ENCODE measurements around the gene ATF2. TPM values are rescaled to one million over a fixed set of nuclear protein-coding genes. Genes with fewer than 3 reads are reported as not detected.

Gene ATF2
- total and polyA plus RNA-seq, 2 of the 8 experiments (the other 6 are each of a cell fraction or from before 2014, with no cell fraction given): 31.2 to 46.5 TPM

- Histone ChIP-seq H3K79me2 (ENCODE audit: control insufficient read depth in 1 of 2, insufficient read depth in 2 of 2, low read length in 2 of 2) (no peaks in the 10 kb centered on the region), H3K27ac (ENCODE audit: low read depth, low read length) (no peak overlapping the region), H3K4me1 (replicated peaks in 1 of 4; ENCODE audit: control insufficient read depth in 3 of 4, insufficient read depth in 4 of 4, low read length in 3 of 4) (no peaks in the 10 kb centered on the region), H3K27me3 (replicated peaks in 1 of 4; ENCODE audit: control insufficient read depth in 3 of 4, extremely low read depth in 1 of 4, insufficient read depth in 3 of 4, low read length in 3 of 4) (no peaks in the 10 kb centered on the region; a peak in 1 of 7 replicates), H2BK12ac (ENCODE audit: low read depth, low read length) (no peak overlapping the region), H2BK20ac (ENCODE audit: low read length) (no peak overlapping the region), H3K23ac (ENCODE audit: insufficient read length) (no peak overlapping the region), H4K20me1 (replicated peaks in 1 of 2; ENCODE audit: control insufficient read depth in 1 of 2, insufficient read depth in 2 of 2, low read length in 2 of 2) (no peaks in the 10 kb centered on the region), H4K8ac (ENCODE audit: extremely low read depth, insufficient read depth, low read length) (no peak overlapping the region), H3K9me3 (ENCODE audit: insufficient read depth in 2 of 2, low read depth in 1 of 2, low read length in 1 of 2) (no peaks in the 10 kb centered on the region), H4K91ac (replicated peaks; ENCODE audit: insufficient read length, low read length) (no peak overlapping the region), H3K36me3 (ENCODE audit: control insufficient read depth in 2 of 4, insufficient read depth in 4 of 4, low read length in 3 of 4) (no peaks in the 10 kb centered on the region), H3K56ac (replicated peaks; ENCODE audit: insufficient read length, low read depth, low read length) (no peak overlapping the region), H3K9ac (replicated peaks in 1 of 4; ENCODE audit: extremely low read depth in 1 of 4, low read depth in 3 of 4, low read length in 3 of 4) (no peak overlapping the region), H3K23me2 (ENCODE audit: low read depth, low read length) (no peaks in the 10 kb centered on the region; the same call in 1 of the 2 replicates), H3K4me3 (ENCODE audit: extremely low read depth in 1 of 4, insufficient read depth in 2 of 4, low read depth in 3 of 4, low read length in 4 of 4) (no peak overlapping the region), H4K5ac (ENCODE audit: insufficient read length, low read depth, low read length) (no peak overlapping the region), H3K4ac (replicated peaks; ENCODE audit: insufficient read length, low read depth, low read length) (no peak overlapping the region), H2BK5ac (ENCODE audit: low read depth, low read length) (no peak overlapping the region), H2AFZ (ENCODE audit: low read length) (no peak overlapping the region), H3K14ac (ENCODE audit: insufficient read length) (no peak overlapping the region), H2BK120ac (replicated peaks; ENCODE audit: low read depth, low read length) (no peak overlapping the region), H2AK5ac (ENCODE audit: low read depth, low read length) (no peak overlapping the region), H3K18ac (ENCODE audit: extremely low read depth, low read length) (no peak overlapping the region), H2BK15ac (ENCODE audit: low read length) (no peak overlapping the region), H3K79me1 (ENCODE audit: low read depth, low read length) (no peaks in the 10 kb centered on the region), H3K4me2 (ENCODE audit: insufficient read depth in 1 of 2, low read depth in 2 of 2, low read length in 2 of 2) (no peak overlapping the region)
- ChIA-PET POLR2A (ENCODE audit: partially characterized antibody) (no interaction called here), CTCF (ENCODE audit: partially characterized antibody) (interaction anchor here (1.2 kb wide), 1 partner anchor 45 kb away, joined by 5 read pairs; no protein-coding TSS in a partner anchor)
- no peak for TF ChIP-seq SRF (IDR thresholded peaks at IDR 0.05; ENCODE audit: low read depth, low read length)
- TF ChIP-seq EGR1 (IDR thresholded peaks at IDR 0.05; ENCODE audit: borderline replicate concordance, low read depth, low read length): no peak
- no peak for DNase-seq (ENCODE audit: low read depth in 1 of 2, low spot score in 2 of 2)
- FAIRE-seq: no peak
- 91% methylated on average over 3 of the region's 3 CpGs; no CpG with 5 or more reads in 1 of the 2 experiments for whole genome bisulfite sequencing, 2 experiments (ENCODE audit: extremely low coverage in 1 of 2, insufficient coverage in 1 of 2, insufficient read length in 1 of 2, insufficient replicate concordance in 2 of 2, low coverage in 1 of 2, low lambda C conversion rate in 2 of 2, missing lambda C conversion rate in 1 of 2)
Observed at GRCh38 chr2:175206866-175207265, 38.9 kb upstream of the ATF2 start.
